CD4-positive, alpha-beta T cell treated with Interleukin-4 for 1 hour (primary cell): ENCODE results near the gene GLDN.

Source experiments
- DNase-seq, 2 donors: peaks; one replicate each; pipeline ENCODE4 v3.0.0-alpha.2; 2020 to 2022

GLDN gene

DNA sequence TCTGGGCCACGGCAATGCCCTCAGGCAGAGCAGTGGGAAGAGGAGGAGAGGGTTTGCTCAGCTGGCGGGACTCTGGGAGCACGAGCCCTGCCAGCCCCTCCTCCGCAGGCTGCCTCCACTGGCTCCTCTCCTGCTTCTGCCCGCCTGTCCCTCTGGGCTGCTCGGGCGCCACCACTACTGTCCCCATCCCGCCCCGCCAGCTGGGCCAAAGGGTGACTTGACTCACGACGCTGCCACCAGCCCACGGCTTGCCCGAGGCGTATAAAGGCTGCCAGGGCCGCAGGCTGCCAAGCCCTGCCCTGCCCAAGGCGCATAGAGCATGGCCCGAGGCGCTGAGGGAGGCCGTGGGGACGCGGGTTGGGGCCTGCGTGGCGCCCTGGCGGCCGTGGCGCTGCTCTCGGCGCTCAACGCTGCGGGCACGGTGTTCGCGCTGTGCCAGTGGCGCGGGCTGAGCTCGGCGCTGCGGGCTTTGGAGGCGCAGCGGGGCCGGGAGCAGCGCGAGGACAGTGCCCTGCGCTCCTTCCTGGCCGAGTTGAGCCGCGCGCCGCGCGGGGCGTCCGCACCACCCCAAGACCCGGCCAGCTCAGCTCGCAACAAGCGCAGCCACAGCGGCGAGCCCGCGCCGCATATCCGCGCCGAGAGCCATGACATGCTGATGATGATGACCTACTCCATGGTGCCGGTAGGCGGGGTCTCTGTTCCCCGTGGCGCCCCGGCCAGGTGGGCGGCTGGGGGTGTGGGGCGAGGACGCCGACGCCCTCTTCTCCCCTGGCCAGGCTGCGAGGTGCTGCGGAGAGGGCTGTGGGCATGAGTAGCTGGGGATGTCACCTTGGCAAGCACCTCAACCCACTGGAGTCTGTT lies at the start of gene GLDN:
TSS of gene GLDN (plus strand) at position 290 of the 861 bp plus-strand sequence. CDS start at position 320, 30 bp downstream.
- DNase-seq: no peak

DNA sequence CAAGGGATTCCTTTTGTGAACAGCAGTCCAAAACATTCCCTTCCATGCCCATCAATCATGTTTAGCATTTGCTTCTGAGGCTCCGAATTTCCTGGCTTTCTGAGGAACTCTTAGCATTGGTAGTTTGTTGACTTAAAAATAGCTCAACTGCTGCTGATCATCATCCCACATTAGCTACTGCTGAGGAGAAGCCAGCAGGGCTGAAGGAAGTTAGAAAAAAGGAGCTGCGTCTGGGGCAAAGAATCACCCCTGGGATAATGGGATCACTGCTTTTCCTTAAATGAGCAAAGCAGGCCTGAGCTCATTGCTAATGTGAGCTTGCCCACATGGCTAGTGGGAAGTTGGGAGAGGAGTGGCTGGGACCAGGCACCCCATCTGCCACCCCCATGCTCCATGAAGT lies 42.8 kb upstream of the GLDN start:
- no peak for DNase-seq

DNA sequence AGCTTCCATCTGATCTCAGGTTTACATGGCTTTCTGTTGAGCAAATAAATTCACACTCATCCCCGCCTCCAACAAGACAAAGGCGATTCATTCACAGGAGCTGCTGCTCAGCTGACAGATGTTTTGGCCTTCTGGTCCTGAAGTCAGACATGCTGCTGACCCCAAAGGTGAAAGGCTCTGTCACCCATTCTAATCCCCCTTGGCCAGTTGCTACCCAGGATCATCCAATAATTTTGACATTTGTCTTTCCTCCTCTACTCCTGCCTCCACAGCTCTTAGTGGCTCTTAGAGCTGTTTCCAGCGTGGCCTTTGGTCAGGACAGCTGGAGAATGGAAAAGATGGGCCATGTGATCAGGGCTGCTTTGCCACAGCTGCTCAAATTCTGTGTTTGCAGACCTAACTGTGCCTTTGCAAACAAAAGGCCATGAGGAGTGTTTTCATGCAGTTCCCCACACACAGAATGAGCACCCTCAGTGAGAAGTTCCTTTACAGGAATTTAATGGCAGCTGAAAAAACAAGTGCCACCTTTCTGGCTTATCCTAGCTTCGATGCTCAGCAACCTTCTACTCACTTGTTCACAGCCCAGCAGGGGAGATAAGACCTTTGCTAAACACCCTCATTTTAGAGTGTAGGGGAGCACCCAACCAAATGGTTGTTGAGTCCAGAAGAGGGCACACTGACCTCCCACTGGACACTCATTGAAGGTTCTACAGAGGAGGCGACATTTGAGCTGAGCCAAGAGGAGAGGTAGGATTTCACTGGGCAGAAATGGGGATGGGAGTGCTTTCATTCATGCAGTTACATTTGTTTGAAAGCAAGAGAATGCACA lies 42.1 kb upstream of the GLDN start:
- DNase-seq: no peak

DNA sequence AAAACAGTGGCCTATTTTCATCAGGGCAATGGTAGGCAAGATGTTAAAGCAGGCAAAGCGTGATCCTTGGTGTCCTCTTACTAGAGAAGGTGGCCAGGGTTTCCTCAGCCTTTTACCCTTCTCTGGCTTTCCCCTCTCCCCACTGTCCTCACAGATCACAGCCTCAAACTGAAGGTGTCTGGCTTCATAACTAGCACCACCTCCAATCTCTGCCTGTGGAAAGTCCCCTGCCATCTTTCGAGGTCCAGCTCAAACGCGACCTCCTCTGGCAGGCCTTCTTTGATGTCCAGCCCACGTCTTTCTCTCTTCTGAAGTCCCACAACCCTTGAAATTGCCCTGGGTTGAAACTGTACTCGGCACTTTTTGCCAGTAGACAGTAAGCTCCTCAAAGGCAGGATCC lies 39.0 kb upstream of the GLDN start:
- DNase-seq: no peak

DNA sequence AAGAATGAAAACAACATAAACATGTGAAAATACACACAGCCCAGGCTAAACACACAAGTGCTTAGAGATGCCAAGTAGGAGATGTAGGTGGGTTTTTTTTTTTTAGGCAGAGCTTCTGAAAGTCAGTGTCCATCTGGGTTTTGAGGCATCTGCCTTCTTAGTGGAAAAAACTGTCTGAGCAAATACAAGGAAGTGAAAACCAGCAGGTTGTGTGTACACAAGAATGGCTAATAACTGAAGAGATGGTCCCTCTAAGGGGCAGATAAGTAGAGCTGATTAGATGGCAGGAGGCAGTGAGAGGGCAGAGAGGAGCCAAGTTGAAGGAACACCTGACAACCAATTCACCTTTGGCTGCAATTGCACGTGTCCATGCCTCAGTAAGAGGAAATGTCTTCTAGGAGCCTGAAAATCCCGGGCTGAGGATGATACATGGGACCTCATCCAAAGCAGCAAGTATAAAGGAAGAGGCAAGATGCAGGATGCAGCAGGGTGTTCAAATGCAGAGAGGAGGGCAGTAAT lies 37.9 kb upstream of the GLDN start:
- DNase-seq: no peak

DNA sequence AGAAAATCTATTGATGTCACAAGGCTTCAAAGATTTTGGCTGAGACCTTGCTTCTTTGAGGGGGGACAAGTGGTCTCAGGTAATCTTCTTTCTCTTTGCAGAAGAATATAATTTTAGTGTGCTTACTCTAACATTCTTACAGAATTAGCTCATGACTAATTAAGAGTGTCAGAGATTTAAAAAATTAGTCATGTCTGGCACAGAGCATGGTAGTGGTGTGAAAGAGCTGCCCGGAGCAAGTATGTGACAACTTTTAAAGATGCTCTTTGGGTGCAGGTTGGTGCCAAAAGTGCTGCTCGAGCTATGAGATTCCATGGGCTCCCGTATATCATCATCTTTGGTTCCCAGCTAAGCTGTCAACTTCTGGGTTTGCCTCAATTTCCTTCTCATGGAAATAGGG lies 34.1 kb upstream of the GLDN start:
- no peak for DNase-seq

DNA sequence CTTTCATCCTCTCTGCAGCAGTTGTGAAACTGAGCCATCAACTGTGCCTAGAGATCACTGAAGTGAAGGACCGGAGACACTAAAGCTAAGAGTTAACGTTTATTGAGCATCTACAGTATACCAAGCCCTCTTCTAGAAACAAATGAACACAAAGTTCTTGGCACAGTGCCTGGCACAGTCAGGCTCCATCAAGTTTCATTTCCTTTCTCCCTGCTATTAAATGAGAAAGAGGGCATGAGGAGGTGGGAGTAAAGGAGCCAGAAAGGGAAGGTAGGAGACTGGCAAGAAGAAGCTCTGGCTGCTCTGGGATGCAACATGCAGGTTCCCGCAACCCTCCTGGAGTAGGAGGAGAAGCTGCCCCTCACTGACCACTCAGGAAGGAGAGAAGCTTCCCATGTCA lies 33.6 kb upstream of the GLDN start:
- no peak for DNase-seq

DNA sequence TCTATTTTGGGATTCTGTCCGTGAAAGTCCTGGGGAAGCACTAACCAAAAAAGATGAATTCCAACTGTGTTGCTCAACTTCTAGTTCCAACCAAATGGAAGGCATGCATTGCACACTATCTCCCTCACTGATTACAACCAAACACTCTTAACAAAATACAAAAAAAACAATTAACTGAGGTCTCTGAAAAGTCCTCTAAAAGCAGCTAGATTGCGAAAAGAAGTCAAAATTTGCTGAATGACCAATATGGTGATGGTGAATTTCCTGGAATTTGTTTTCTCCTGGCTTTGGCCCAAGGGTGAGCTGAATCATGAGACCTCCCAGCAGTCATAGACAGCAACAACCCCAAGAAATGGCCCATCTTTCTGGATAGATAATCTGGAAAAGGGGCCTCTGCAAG lies 31.4 kb upstream of the GLDN start:
- DNase-seq: no peak

DNA sequence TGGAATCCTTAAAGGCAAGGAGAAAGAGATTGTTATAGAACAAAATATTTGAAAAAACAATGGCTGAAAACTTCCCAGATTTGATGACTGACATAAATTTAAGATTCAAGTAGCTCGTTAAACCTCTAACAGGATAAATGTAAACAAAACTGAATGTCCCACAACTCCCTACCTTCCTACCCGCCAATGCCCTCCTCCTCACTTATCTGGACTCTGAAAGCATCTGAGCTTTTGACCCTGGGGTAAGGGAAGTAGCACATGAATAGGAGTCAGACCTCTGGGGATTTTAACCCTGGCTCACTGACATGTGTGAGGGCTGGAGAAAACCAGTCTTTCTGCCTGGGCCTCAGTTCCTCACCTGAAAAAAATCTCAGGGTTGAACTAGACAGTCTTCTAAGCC lies 29.9 kb upstream of the GLDN start:
- DNase-seq: no peak

DNA sequence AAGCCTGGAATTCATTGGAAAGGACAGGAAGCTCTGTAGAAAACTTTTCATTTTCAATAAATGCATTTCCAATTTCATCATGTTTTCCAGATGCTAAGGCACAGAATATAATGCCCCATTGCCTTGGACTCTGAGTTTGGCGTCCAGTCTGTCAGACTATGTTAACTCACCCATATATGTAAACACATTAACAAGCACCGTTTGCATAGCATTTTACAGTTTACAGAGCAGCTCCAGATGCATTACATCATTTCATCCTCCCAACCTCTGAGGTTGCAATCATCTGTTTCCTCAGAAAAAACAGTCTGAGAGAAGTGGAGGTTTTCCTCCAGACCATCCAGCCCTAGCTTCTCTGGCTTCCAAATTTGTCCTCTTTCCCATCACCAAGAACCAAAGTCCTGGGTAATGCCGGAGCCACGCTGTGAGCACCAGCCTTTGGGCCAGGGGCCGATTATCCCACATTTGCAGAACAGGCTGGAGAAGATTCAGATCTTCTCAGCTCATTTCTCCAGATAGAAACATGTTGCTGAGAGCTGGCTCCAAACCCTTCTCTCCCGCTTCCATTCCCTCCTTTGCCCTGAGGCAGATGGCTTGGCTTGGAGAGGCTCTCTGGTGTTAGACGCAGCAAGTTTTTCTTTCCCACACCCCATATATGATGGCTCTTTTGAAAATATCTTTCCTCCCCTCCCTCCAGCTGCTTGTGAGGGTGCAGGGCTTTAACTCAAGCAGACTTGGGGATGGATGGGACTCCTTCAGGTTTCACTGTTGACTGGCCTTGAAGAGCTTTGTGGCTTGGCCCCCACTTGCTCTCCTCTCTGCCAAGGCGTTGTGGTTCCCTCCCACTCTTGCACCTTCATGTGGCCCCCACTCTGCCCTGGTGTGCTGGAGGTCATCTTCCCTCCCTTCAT lies 29.0 kb upstream of the GLDN start:
- no peak for DNase-seq

DNA sequence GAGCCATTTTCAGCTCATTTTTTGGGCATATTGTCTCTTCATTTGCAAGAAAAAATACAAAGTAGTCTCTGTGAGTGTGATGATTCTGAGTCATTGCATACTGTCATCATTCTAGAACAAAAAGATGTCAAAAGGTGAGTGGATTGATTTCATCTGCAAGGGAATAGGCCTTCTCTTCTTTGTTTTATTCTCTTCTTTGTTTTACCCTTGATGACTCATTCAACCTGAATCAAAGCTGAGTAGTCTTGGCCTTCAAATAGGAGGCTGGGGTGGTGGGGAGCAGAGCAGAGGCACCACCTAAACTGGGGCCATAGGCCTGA lies 28.4 kb upstream of the GLDN start:
- DNase-seq: no peak

DNA sequence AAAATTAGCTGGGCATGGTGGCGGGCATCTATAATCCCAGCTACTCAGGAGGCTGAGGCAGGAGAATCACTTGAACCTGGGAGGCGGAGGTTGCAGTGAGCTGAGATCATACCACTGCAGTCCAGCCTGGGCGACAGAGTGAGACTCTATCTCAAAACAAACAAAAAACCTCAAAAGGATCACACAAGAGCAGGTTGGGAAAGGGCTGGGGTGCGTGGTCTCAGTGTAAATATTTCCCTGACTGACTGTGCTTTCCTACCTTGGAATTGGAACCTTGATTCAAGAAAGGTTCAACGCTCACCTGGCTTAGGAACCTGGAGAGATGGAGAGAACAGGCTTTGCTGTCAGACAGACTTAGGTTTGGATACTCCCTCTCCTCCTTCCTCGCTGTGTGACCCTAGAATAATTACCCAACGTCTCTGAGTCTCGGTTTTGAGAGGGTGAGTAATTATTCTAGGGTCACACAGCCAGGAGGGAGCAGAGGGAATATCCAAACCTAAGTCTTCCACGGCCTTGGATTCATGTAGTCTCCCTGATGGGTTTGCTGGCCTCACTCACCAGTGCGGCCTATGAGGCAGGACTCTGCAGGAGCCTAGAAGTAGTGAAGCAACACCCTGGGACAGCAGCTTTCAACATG lies 27.7 kb upstream of the GLDN start:
- no peak for DNase-seq

DNA sequence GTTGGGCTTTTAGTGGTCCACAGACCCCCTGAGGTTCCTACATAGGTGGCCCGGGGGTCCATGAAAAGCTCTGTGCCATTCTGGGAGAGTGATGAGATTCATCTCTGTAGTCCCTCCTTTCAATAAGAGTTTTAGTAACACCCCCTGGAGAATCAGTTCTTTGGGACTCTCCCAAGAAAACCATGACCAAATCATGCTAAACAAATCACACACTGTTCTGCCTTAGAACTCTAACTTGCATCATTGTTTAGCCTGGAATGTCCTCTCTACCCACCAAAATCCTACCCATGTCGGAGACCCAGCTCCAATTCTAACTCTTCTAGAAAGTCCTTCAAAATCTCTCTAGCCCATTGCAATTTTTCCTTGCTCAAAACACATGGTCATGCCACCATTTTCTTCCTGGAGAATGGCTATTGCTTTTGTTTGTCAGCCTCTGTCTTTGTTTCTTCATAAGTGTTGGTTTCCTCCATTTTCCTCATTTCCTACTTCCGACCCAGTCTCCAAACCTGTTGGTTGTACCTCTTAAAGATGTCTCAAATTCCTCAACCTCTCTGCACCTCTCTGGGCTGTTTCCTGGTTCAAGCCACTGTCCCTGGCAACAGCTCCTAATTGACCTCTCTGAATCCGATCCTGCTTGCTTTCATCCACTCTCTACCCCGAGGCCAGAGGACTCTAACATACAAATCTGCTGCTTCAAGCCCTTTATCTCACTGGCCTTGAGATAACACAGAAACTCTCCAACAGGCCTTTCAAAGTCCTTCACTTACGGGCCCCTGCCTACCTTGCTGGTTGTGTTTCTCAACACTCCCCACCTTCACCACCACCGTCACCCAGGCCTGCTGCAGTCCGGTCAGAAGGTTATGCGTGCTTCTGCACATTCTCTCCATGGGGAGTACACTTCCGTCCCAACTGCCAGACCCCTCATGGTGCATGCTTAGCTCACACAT lies 26.8 kb upstream of the GLDN start:
- no peak for DNase-seq

DNA sequence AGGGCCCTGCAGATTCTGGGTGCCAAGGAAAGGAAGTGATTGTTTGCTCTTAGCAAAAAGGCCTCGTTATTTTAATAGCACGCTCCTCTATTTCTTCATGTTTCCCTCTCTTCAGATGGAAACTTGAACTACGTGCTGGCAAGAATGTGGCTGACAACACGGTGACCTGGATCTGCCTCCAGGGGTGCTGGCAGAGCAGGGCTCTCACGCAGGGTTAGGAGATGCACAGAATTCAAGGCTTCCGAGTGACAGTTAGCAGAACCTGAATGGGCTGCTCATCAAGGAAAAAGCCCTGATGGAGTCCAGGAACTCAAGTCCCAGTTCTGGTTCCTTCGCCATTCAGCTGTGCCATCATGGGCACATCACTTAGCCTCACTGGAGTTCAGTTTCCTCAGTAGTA lies 25.7 kb upstream of the GLDN start:
- no peak for DNase-seq

DNA sequence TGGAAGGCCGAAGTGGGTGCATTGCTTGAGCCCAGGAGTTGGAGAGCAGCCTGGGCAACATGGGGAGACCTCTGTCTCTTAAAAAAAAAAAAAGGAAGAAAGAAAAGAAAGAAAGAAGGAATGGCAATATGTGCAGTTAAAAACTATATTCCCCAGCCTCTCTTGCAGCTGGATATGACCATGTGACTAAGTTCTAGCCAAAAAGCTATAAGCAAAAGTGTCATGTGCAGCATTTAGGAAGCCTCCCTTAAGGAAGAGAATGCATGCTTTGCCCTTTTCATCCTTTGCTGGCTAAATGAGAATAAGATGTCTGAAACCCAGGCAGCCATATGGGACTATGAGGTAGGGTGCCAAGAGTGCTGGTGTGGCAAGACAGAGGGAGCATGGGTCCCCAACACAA lies 24.8 kb upstream of the GLDN start:
- no peak for DNase-seq

DNA sequence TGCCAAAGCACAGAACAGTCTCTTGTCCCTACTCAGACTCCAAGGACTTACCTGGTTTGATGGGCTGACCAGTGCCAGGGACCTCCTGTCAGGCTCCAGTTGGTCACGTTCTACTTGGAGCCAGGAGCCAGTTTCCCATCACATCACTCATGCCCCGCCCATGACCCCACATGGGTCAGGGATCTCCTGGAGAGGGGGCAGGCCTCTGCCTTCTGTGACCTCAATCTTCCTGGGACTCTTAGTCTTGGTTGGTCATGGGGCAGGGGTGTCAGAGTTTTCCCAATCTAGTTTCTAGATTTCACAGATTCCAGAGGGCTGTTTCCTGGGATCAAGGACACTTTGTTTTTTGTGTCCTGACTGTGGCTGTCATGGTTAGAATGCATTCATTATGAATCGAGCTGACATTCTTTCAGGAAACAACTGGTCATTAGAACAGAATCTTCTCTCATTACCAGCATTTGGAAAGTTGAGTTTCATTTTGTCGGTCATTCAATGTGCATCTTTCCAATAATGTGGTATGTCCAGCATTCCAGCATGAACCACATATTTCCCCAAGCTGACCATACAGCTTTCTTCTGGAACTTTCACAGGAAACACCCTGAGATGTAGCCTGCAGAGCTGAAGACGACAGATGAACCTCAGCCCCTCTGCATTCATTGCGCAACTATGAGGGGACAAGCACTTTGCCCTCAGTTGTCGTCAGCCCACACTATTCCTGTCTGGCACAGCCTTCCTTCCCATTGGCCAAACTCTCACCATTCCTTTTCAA lies 22.9 kb upstream of the GLDN start:
- DNase-seq: no peak

DNA sequence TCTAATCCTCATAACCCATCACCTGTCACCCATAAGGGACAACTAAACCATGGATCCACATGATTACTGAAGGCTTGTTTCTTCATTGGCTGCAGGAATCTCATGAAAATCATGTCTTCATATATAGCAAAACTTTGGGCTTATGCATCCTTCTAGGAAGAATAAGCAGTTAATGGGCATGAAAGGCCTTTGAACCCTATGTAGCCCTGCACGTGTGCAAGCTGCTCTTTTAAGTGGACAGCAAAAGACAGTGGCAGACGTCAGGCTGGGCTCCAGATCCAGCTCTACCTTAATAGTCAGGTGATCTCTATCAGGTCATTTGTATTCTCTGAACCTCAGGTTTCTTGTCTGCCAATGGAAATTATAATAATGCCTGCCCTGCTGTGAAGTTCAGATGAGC lies 21.9 kb upstream of the GLDN start:
- no peak for DNase-seq

DNA sequence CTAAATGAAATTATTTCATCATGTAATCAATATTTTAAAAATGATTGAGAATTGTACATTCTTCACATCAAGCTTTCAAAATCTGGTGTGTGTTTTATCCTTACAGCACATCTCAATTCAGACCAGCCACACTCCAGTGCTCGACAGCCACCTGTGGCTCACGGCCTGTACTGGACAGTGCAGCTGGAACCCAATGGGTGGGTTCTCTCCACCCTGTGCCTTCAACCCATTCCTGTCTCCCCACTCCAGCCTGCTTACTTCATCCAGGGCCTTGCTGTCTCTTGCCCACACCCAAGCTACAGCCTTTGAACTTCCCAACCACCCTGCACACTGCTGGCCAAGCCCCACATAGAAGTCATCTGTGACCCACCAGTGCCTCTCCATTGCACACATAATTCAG lies 20.6 kb upstream of the GLDN start:
- DNase-seq: no peak

DNA sequence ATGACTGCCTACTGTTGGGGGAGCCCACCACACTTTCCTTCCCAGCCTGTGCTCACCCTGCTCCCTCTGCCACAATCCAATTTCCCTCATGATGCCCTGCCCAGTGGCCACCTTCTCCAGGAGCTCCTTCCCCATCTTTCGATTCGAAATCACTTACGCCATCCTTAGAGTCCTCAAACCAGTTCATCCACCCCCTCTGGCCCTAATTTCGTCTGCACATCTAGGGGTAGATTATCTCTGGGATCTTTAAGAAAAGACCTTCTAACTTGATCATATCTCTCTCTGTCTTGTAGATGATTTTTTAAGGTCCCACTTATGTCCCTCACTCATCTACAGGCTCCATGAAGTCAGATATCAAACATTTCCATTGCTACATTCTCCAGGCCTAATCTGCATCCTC lies 20.1 kb upstream of the GLDN start:
- no peak for DNase-seq

DNA sequence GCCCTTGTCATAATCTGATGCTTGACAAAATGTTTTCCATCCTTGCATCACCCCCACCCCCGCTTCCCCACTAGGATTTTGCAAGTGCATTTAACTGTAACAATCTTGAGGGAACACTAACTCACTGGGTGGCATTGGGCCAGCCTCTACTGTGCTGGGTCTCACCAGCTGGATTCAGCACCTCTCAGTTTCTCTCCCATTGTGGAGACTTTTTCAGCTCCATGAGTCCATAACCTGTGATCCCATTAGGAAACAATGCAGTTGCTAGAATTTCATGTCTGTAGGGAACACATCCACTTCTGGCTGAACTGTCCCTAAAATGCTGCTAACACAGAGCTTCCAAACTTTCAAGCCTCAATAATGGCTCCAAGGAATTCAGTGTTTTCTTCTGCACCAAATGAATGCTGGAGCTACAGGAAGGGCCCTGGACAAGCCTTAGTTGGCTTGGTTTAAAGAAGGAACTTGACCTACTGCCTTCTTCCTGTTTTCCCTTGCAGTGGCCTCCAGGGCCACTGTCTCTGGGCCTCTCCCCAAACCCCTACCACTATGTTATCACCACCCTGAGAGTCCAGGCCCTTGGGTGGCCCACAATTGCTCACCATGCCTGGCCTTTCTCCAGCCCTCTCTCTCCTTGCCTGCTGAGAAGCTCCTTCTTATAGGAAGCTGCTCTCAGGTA lies 18.7 kb upstream of the GLDN start:
- DNase-seq: peak in 1 of 2 donors; percentile 27
